ENCODE measurements around the gene GPA33. TPM values are rescaled to one million over a fixed set of nuclear protein-coding genes. Genes with fewer than 3 reads are reported as not detected.

The GPA33 gene
- polyA plus RNA-seq, 1 of the 3 experiments (the other 2 are of a cell fraction): not detected

DNA sequence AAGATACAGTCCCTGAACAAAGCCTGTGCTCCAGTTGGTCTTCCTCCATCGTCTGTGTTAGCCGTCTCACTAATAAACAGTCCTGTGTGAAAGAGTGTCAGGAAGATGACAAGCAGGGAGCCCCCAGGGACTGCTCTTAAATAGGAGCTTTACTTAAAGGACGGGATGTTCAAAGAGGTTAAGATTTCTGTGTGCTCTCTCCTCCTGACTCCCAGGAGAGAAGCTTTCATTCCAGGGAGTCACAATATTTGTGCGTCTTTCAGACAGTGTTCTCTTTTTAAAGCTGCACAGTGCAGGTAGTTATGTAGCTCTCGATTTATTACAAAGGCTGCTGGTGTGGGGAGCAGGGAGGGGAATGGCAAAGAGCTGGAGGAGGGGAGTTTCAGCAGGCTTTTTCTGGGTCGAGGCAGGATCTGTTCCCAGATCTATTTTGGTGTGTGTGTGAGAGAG, 47.2 kb upstream of the GPA33 start:
- H2AFZ ChIP-seq (ENCODE audit: low read depth): no peak overlapping the region
- H3K4me2 ChIP-seq: no peak overlapping the region
- H3K36me3 ChIP-seq (replicated peaks in 1 of 2; ENCODE audit: control insufficient read depth in 1 of 2, insufficient read depth in 2 of 2, low read length in 1 of 2): no peaks in the 10 kb centered on the region
- WGBS (ENCODE audit: low lambda C conversion rate): 46% methylated on average over 6 of the region's 6 CpGs
- no peak overlapping the region for H3K4me3 ChIP-seq (ENCODE audit: low read depth in 2 of 2, low read length in 1 of 2)
- no peak for DNase-seq
- H3K9me2 ChIP-seq: no peaks in the 10 kb centered on the region
- H3K27ac ChIP-seq (ENCODE audit: low read depth in 2 of 2, low read length in 1 of 2): no peak overlapping the region
- no peaks in the 10 kb centered on the region; the same call in 1 of the 2 replicates for H3K27me3 ChIP-seq (ENCODE audit: insufficient read depth)
- H3K9ac ChIP-seq: no peak overlapping the region
- H3F3A ChIP-seq (replicated peaks; ENCODE audit: insufficient read depth): no peaks in the 10 kb centered on the region
- peaks cover 0 to 5% of the 10 kb centered on the region in 2 experiments; a peak in 1 of 4 replicates for H3K4me1 ChIP-seq (ENCODE audit: control insufficient read depth in 1 of 2, insufficient read depth in 2 of 2, low read depth in 1 of 2, low read length in 1 of 2)
- TF ChIP-seq, protein P1, sequence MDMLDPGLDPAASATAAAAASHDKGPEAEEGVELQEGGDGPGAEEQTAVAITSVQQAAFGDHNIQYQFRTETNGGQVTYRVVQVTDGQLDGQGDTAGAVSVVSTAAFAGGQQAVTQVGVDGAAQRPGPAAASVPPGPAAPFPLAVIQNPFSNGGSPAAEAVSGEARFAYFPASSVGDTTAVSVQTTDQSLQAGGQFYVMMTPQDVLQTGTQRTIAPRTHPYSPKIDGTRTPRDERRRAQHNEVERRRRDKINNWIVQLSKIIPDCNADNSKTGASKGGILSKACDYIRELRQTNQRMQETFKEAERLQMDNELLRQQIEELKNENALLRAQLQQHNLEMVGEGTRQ (IDR thresholded peaks at IDR 0.05; ENCODE audit: borderline replicate concordance, low read depth, low read length): no peak
- TF ChIP-seq TAF1 (IDR thresholded peaks at IDR 0.05; ENCODE audit: borderline replicate concordance, low read depth, low read length) (no peak), POLR2AphosphoS5 (IDR thresholded peaks at IDR 0.05; ENCODE audit: low read depth, low read length) (no peak), NRF1 (IDR thresholded peaks at IDR 0.05; ENCODE audit: low read depth, low read length) (no peak), MXI1 (IDR thresholded peaks at IDR 0.05; ENCODE audit: low read depth, low read length) (no peak), RXRA (IDR thresholded peaks at IDR 0.05; ENCODE audit: borderline replicate concordance, low read depth) (no peak), GABPA (IDR thresholded peaks at IDR 0.05; ENCODE audit: low read depth) (no peak), TEAD4 (IDR thresholded peaks at IDR 0.05; ENCODE audit: borderline replicate concordance, insufficient read depth) (no peak), NFIC (IDR thresholded peaks at IDR 0.05; ENCODE audit: borderline replicate concordance) (no peak), MEF2A (IDR thresholded peaks at IDR 0.05; ENCODE audit: borderline replicate concordance, low read depth) (no peak), SIN3A (IDR thresholded peaks at IDR 0.05; ENCODE audit: borderline replicate concordance, low read depth, low read length) (no peak), GATA2 (CRISPR knock-in tag; IDR thresholded peaks at IDR 0.05) (no peak), EZH2phosphoT487 (IDR thresholded peaks at IDR 0.05; ENCODE audit: borderline replicate concordance, low read depth) (no peak), RAD21 (IDR thresholded peaks at IDR 0.05; ENCODE audit: low read length) (no peak), FOSL2 (IDR thresholded peaks at IDR 0.05; ENCODE audit: borderline replicate concordance, low read depth) (no peak)
- TF ChIP-seq, protein P2, sequence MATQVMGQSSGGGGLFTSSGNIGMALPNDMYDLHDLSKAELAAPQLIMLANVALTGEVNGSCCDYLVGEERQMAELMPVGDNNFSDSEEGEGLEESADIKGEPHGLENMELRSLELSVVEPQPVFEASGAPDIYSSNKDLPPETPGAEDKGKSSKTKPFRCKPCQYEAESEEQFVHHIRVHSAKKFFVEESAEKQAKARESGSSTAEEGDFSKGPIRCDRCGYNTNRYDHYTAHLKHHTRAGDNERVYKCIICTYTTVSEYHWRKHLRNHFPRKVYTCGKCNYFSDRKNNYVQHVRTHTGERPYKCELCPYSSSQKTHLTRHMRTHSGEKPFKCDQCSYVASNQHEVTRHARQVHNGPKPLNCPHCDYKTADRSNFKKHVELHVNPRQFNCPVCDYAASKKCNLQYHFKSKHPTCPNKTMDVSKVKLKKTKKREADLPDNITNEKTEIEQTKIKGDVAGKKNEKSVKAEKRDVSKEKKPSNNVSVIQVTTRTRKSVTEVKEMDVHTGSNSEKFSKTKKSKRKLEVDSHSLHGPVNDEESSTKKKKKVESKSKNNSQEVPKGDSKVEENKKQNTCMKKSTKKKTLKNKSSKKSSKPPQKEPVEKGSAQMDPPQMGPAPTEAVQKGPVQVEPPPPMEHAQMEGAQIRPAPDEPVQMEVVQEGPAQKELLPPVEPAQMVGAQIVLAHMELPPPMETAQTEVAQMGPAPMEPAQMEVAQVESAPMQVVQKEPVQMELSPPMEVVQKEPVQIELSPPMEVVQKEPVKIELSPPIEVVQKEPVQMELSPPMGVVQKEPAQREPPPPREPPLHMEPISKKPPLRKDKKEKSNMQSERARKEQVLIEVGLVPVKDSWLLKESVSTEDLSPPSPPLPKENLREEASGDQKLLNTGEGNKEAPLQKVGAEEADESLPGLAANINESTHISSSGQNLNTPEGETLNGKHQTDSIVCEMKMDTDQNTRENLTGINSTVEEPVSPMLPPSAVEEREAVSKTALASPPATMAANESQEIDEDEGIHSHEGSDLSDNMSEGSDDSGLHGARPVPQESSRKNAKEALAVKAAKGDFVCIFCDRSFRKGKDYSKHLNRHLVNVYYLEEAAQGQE (IDR thresholded peaks at IDR 0.05; ENCODE audit: low read depth, low read length): no peak
- TF ChIP-seq, protein P3, sequence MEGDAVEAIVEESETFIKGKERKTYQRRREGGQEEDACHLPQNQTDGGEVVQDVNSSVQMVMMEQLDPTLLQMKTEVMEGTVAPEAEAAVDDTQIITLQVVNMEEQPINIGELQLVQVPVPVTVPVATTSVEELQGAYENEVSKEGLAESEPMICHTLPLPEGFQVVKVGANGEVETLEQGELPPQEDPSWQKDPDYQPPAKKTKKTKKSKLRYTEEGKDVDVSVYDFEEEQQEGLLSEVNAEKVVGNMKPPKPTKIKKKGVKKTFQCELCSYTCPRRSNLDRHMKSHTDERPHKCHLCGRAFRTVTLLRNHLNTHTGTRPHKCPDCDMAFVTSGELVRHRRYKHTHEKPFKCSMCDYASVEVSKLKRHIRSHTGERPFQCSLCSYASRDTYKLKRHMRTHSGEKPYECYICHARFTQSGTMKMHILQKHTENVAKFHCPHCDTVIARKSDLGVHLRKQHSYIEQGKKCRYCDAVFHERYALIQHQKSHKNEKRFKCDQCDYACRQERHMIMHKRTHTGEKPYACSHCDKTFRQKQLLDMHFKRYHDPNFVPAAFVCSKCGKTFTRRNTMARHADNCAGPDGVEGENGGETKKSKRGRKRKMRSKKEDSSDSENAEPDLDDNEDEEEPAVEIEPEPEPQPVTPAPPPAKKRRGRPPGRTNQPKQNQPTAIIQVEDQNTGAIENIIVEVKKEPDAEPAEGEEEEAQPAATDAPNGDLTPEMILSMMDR (IDR thresholded peaks at IDR 0.05): no peak
- TF ChIP-seq, protein P4, sequence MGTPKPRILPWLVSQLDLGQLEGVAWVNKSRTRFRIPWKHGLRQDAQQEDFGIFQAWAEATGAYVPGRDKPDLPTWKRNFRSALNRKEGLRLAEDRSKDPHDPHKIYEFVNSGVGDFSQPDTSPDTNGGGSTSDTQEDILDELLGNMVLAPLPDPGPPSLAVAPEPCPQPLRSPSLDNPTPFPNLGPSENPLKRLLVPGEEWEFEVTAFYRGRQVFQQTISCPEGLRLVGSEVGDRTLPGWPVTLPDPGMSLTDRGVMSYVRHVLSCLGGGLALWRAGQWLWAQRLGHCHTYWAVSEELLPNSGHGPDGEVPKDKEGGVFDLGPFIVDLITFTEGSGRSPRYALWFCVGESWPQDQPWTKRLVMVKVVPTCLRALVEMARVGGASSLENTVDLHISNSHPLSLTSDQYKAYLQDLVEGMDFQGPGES (IDR thresholded peaks at IDR 0.05; ENCODE audit: low read depth, low read length): no peak
- H3K79me2 ChIP-seq (ENCODE audit: insufficient read depth): no peaks in the 10 kb centered on the region
- no peaks in the 10 kb centered on the region for H3K9me3 ChIP-seq
- ChIA-PET POLR2A (no interaction called here), CTCF (interaction anchor here (1.2 to 1.9 kb wide), 2 partner anchors 13 to 78 kb away, joined by 4 to 5 read pairs; no protein-coding TSS in a partner anchor)
- no peaks in the 10 kb centered on the region for H4K20me1 ChIP-seq (ENCODE audit: insufficient read depth)

Measured in SK-N-SH (cell line).